ENCODE measurements around the gene PRKAR2B. TPM values are rescaled to one million over a fixed set of nuclear protein-coding genes. Genes with fewer than 3 reads are reported as not detected.
A peak's percentile ranks its signal among the peaks of the same experiment; 100 is the strongest.
"Not testable (repeated sequence)": the region's sequence is repeated elsewhere in the genome, so short reads cannot be mapped to it uniquely, and the experiment has no call there.

The PRKAR2B gene
- total RNA-seq, 2 experiments from 2014 or later, result 0.35 to 0.50 TPM

GRCh38 chr7:107152011-107152410 is 107.5 kb downstream of the PRKAR2B start:
- peaks cover 3% of the 10 kb centered on the region for H3K27me3 Mint-ChIP-seq
- ChIA-PET POLR2A (interaction anchor here (1.6 to 1.9 kb wide), 2 partner anchors 17 to 21 kb away, joined by 4 to 17 read pairs; partner anchors contain the start of gene HBP1), CTCF (interaction anchor here (0.8 to 6.3 kb wide), 5 partner anchors 13 to 359 kb away, joined by 3 to 45 read pairs (median 10); partner anchors contain the start of gene HBP1)
- no peaks in the 10 kb centered on the region for H3K9me3 Mint-ChIP-seq
- peaks cover 2% of the 10 kb centered on the region for H3K4me1 Mint-ChIP-seq
- H3K27ac Mint-ChIP-seq, result no peak overlapping the region
- H3K36me3 Mint-ChIP-seq (ENCODE audit: low read depth), result no peaks in the 10 kb centered on the region
- no peak overlapping the region for H3K4me3 Mint-ChIP-seq
- no peak for DNase-seq

- no peak overlapping the region for H3K27ac Mint-ChIP-seq
- POLR2A ChIA-PET, result no interaction called here
- no peak for DNase-seq
- no peak overlapping the region for H3K4me3 Mint-ChIP-seq
- H3K4me1 Mint-ChIP-seq, result no peaks in the 10 kb centered on the region
- H3K36me3 Mint-ChIP-seq (ENCODE audit: low read depth), result no peaks in the 10 kb centered on the region
- CTCF ChIA-PET, result no interaction called here
- no peaks in the 10 kb centered on the region for H3K9me3 Mint-ChIP-seq
- H3K27me3 Mint-ChIP-seq, result peaks cover 3% of the 10 kb centered on the region
These were observed 110.3 kb downstream of the PRKAR2B start for GRCh38 chr7:107154826-107155225.

- H3K4me3 Mint-ChIP-seq, H3K27me3 Mint-ChIP-seq, CTCF ChIA-PET: not testable (repeated sequence)
These were observed 111.2 kb downstream of the PRKAR2B start for GRCh38 chr7:107155726-107156125.

GRCh38 chr7:107157091-107157490 is 112.6 kb downstream of the PRKAR2B start:
- Mint-ChIP-seq H3K4me1 (no peaks in the 10 kb centered on the region), H3K4me3 (no peak overlapping the region), H3K27me3 (peaks cover 3% of the 10 kb centered on the region), H3K36me3 (ENCODE audit: low read depth) (no peaks in the 10 kb centered on the region), H3K9me3 (no peaks in the 10 kb centered on the region), H3K27ac (no peak overlapping the region)
- DNase-seq, result no peak
- POLR2A ChIA-PET, result interaction anchor here (1.4 kb wide), 1 partner anchor 11 kb away, joined by 3 read pairs; the partner anchor contains the start of gene HBP1
- CTCF ChIA-PET, result interaction anchor here (1.0 kb wide), 1 partner anchor 10 kb away, joined by 3 read pairs; no protein-coding TSS in a partner anchor

More at GRCh38 chr7:107155726-107156125, 111.2 kb downstream of the PRKAR2B start:
- POLR2A ChIA-PET, result interaction anchor here (1.4 kb wide), 1 partner anchor 13 kb away, joined by 3 read pairs; the partner anchor contains the start of gene HBP1
- DNase-seq; H3K4me1 Mint-ChIP-seq; H3K9me3 Mint-ChIP-seq; H3K36me3 Mint-ChIP-seq (ENCODE audit: low read depth); H3K27ac Mint-ChIP-seq: not testable (repeated sequence)

GRCh38 chr7:107158028-107158427 is 113.5 kb downstream of the PRKAR2B start:
- Mint-ChIP-seq H3K36me3 (ENCODE audit: low read depth) (no peaks in the 10 kb centered on the region), H3K9me3 (no peaks in the 10 kb centered on the region), H3K27me3 (peaks cover 3% of the 10 kb centered on the region), H3K4me3 (no peak overlapping the region), H3K4me1 (no peaks in the 10 kb centered on the region), H3K27ac (no peak overlapping the region)
- no peak for DNase-seq
- CTCF ChIA-PET, result no interaction called here
- POLR2A ChIA-PET, result no interaction called here

- Mint-ChIP-seq H3K36me3 (ENCODE audit: low read depth) (no peaks in the 10 kb centered on the region), H3K4me3 (no peak overlapping the region), H3K27me3 (peaks cover 9% of the 10 kb centered on the region), H3K9me3 (no peaks in the 10 kb centered on the region), H3K27ac (no peak overlapping the region), H3K4me1 (no peaks in the 10 kb centered on the region)
- no peak for DNase-seq
- POLR2A ChIA-PET, result no interaction called here
- CTCF ChIA-PET, result no interaction called here
These were observed 115.9 kb downstream of the PRKAR2B start for GRCh38 chr7:107160389-107160788.

GRCh38 chr7:107161415-107161814 is 116.9 kb downstream of the PRKAR2B start:
- H3K27me3 Mint-ChIP-seq, result peaks cover 7% of the 10 kb centered on the region
- H3K27ac Mint-ChIP-seq, result no peak overlapping the region
- ChIA-PET CTCF (no interaction called here), POLR2A (no interaction called here)
- no peak overlapping the region for H3K4me3 Mint-ChIP-seq
- peaks cover 3% of the 10 kb centered on the region for H3K4me1 Mint-ChIP-seq
- H3K36me3 Mint-ChIP-seq (ENCODE audit: low read depth), result no peaks in the 10 kb centered on the region
- H3K9me3 Mint-ChIP-seq, result no peaks in the 10 kb centered on the region
- DNase-seq, result no peak

GRCh38 chr7:107162475-107162874 is 118.0 kb downstream of the PRKAR2B start:
- Mint-ChIP-seq H3K4me1 (peaks cover 6% of the 10 kb centered on the region), H3K4me3 (no peak overlapping the region), H3K36me3 (ENCODE audit: low read depth) (no peaks in the 10 kb centered on the region), H3K9me3 (no peaks in the 10 kb centered on the region), H3K27ac (no peak overlapping the region), H3K27me3 (peaks cover 7% of the 10 kb centered on the region)
- CTCF ChIA-PET, result no interaction called here
- POLR2A ChIA-PET, result no interaction called here
- no peak for DNase-seq

GRCh38 chr7:107164092-107164491 is 119.6 kb downstream of the PRKAR2B start:
- Mint-ChIP-seq H3K4me3 (no peak overlapping the region), H3K36me3 (ENCODE audit: low read depth) (no peaks in the 10 kb centered on the region), H3K27ac (no peak overlapping the region), H3K27me3 (peaks cover 7% of the 10 kb centered on the region), H3K9me3 (no peaks in the 10 kb centered on the region), H3K4me1 (peaks cover 12% of the 10 kb centered on the region)
- DNase-seq, result no peak
- ChIA-PET POLR2A (no interaction called here), CTCF (interaction anchor here (1.7 kb wide), 1 partner anchor 16 kb away, joined by 8 read pairs; no protein-coding TSS in a partner anchor)

GRCh38 chr7:107165341-107165740 is 120.8 kb downstream of the PRKAR2B start:
- Mint-ChIP-seq H3K4me1 (peaks cover 15% of the 10 kb centered on the region), H3K4me3 (no peak overlapping the region), H3K36me3 (ENCODE audit: low read depth) (no peaks in the 10 kb centered on the region), H3K9me3 (no peaks in the 10 kb centered on the region), H3K27me3 (peaks cover 7% of the 10 kb centered on the region), H3K27ac (no peak overlapping the region)
- ChIA-PET CTCF (interaction anchor here (0.6 to 1.7 kb wide), 4 partner anchors 13 to 709 kb away, joined by 3 to 8 read pairs (median 3); no protein-coding TSS in a partner anchor), POLR2A (no interaction called here)
- no peak for DNase-seq

- H3K27me3 Mint-ChIP-seq, result peaks cover 7% of the 10 kb centered on the region
- peak overlapping the region; percentile 94 for H3K27ac Mint-ChIP-seq
- CTCF ChIA-PET, result interaction anchor here (0.8 to 4.8 kb wide), 3 partner anchors 14 to 942 kb away, joined by 4 to 45 read pairs (median 5); no protein-coding TSS in a partner anchor
- DNase-seq, result no peak
- H3K9me3 Mint-ChIP-seq, result no peaks in the 10 kb centered on the region
- H3K36me3 Mint-ChIP-seq (ENCODE audit: low read depth), result no peaks in the 10 kb centered on the region
- peak overlapping the region; percentile 90 for H3K4me3 Mint-ChIP-seq
- peaks cover 22% of the 10 kb centered on the region for H3K4me1 Mint-ChIP-seq
- POLR2A ChIA-PET, result interaction anchor here (1.4 to 3.3 kb wide), 4 partner anchors 10 to 350 kb away, joined by 4 to 17 read pairs (median 6); no protein-coding TSS in a partner anchor
These were observed 122.4 kb downstream of the PRKAR2B start for GRCh38 chr7:107166736-107167426.

- DNase-seq, result no peak
- Mint-ChIP-seq H3K4me3 (peak overlapping the region; percentile 90), H3K4me1 (peaks cover 24% of the 10 kb centered on the region), H3K27me3 (peaks cover 7% of the 10 kb centered on the region), H3K36me3 (ENCODE audit: low read depth) (no peaks in the 10 kb centered on the region), H3K9me3 (no peaks in the 10 kb centered on the region), H3K27ac (peak overlapping the region; percentile 94)
- ChIA-PET POLR2A (interaction anchor here (0.6 to 3.8 kb wide), 20 partner anchors 9 to 1402 kb away, joined by 3 to 53 read pairs (median 9); partner anchors contain the start of genes CBLL1, CCDC71L, COG5 and DLD), CTCF (interaction anchor here (0.6 to 4.8 kb wide), 7 partner anchors 9 to 712 kb away, joined by 3 to 45 read pairs (median 4); partner anchors contain the start of gene CBLL1)
These were observed 123.2 kb downstream of the PRKAR2B start for GRCh38 chr7:107167483-107168232.
